HG02759 (cell line): Measurements from ENCODE around the gene KBTBD3.
A peak's percentile ranks its signal among the peaks of the same experiment; 100 is the strongest.

Source experiments
- ATAC-seq: cut with Tn5 transposase; IDR thresholded peaks from one replicate; pipeline ENCODE4 v1.9.1; 2021; ENCODE audit warnings: mild to moderate bottlenecking, moderate library complexity; ENCODE audit not compliant: unreplicated experiment

The KBTBD3 gene, protein sequence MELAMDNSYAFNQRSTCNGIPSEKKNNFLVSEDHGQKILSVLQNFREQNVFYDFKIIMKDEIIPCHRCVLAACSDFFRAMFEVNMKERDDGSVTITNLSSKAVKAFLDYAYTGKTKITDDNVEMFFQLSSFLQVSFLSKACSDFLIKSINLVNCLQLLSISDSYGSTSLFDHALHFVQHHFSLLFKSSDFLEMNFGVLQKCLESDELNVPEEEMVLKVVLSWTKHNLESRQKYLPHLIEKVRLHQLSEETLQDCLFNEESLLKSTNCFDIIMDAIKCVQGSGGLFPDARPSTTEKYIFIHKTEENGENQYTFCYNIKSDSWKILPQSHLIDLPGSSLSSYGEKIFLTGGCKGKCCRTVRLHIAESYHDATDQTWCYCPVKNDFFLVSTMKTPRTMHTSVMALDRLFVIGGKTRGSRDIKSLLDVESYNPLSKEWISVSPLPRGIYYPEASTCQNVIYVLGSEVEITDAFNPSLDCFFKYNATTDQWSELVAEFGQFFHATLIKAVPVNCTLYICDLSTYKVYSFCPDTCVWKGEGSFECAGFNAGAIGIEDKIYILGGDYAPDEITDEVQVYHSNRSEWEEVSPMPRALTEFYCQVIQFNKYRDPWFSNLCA

DNA sequence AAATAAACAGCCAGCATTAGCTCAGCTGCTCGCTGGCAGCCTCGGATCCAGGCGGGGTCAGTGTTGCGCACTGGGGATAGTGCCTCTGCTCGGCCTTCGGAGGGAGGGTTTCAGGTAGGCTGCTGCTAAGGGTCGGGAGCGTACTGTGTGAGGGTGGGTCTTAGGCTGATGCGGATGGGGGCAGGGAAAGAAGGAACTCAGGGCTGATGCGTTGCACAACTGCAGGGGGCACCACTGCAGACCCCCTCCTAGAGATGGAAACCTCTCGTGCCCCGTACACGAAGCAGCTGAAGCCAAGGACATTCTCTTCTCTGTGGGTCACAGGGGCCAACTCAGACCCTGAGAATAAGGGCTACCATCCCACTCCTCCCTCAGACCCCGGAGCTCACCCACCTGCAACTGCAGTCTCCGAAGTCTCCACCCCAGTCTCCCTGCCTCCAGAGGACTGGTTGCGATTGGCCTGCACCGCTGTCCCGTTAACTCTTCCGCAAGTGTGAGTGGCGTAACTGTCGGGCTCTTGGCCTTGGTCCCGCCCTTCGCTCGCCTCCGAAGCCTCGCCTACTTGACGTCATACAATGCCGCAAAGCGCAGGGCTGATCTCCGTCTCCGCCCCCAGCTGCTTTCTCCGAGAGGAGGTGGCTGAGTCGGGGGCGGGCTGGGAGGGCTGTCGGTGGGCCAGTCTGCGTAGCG, at the start of gene KBTBD3:
Gene KBTBD3 (minus strand): TSS at position 429 of the 690 bp plus-strand sequence. CDS start 18,250 bp downstream, outside the sequence.
- peak; percentile 94 for ATAC-seq

DNA sequence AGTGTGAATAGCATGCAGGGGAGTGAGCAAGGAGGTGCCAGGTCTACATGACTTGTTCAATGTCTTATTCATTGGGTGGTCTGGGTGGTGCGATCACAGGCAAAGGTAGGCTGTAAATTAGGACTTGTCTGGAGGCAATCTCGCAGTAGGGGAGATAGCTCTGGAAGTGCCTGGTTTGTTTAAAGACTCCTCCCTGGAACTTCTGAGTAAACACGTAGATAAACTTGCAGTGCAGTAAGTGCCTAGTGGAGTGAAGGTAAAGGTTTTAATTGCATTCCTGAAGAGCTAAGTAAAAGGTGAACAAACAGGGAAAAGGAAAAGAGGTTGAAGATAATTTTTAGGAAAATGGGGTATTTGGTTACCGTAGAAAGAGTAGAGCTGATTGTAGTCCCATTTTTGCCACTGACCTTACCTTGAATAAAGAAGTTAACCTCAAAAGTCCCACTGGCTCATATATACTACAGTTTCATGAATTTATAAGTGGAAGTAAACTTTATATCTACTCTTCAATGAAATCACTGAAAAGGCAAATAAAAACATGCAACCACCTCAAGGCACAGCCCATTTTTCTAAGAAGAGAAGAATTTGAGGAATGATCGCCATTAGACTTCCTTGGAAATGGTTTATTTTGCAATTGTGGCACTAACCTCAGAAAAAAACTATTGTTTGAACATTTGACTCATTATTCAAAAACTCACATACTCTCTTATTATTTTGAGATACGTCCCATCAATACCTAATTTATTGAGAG, 44.6 kb upstream of the KBTBD3 start:
- no peak for ATAC-seq

DNA sequence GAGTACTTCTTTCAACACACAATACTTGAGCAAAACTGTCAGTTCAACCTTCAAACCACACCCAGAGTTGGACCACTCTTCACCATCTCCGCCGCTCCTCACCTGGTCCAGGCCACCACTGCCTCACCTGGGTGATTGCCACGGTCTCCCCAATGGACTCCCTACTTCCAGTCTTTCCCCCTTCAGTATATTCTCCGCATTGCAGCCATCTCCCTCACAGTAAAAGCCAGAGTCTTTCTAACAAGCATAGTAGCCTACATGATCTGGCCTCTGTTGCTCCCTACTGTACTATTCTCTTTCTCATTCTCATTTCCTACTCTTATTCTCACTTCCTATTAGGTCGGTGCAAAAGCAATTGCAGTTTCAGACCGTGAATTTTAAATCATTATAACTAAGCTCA, 28.8 kb upstream of the KBTBD3 start:
- ATAC-seq = no peak

DNA sequence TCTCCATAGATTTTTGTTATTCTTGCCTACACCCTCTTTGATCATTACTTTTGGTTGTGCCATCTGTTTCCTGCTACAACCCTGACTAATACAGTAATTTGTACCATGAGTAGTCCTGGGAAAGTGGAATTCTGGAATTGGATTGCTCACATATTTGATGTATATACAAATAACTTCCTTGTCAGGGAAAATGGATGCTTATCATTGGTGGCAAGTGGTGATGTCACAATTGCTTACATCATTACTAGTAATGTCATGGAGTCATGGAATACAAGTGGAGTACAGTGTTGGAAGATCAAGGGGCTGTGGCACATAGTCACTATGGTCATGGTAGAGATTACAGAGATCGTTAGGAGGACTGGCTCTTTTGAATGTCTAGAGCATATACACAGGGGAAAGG, 24.7 kb upstream of the KBTBD3 start:
- no peak for ATAC-seq

DNA sequence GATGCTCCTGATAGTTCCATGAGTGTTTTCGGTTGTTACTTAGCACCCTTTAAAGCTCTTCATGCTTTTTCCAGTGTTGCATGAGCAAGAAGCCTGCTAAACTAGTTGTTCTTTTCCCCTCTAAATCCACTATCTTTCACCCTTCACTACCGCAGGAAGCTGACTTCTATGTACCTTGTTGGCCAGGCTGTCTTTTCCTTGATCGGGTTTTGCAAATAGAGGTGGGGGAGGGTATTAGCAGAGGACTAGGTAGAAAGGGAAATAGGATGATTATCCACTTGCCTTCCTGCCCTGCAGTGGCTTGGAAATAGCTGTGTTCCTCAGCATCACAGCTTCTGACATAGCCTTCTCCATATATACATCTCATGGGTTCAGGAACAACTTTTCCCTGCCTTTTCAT, 24.2 kb upstream of the KBTBD3 start:
- no peak for ATAC-seq

DNA sequence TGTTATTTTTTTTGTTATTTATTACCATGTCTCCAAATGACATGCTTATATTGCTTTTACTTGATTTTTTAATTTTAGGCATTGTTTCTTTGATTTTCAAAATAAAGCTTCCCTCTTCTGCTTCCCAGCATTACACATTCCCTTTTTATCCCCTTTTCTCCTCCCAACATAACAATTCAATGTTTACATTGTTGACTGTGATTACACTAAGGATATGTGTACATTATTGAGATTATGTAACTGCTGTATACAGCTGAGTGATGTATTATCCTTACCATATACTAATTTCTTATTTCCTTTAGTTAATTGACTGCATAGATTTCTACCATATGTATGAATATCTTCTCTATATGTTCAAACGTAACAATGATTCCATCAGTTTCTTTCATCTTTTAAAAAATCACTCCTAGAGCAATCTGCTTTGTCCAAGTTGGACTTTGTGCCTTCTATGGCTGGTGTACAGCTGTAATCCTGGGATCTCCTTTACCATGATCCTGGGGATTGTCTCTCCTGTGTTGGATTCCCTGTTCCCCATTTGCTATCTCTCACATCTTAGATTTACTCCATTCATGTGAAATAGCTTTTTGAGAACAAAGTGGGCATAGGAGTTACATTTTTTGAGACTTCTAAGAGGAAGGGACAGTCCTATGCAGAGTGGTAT, 21.9 kb upstream of the KBTBD3 start:
- no peak for ATAC-seq

DNA sequence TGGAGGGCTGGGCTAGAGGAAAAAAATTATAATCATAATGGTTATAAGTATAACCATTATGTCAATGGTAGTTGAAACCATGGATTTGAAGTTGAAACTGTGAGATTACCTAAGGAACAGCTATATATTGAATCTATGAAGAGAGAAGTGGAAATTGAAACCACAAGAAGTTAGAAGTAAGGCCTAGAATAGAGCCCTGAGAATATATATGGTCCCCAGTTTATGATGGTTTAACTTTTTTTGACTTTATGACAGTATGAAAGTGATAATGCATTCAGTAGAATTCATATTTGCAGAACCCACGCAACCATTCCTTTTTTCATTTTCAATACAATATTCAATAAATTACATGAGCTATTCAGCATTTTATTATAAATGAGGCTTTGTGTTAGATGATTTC, 15.3 kb upstream of the KBTBD3 start:
- ATAC-seq = no peak

DNA sequence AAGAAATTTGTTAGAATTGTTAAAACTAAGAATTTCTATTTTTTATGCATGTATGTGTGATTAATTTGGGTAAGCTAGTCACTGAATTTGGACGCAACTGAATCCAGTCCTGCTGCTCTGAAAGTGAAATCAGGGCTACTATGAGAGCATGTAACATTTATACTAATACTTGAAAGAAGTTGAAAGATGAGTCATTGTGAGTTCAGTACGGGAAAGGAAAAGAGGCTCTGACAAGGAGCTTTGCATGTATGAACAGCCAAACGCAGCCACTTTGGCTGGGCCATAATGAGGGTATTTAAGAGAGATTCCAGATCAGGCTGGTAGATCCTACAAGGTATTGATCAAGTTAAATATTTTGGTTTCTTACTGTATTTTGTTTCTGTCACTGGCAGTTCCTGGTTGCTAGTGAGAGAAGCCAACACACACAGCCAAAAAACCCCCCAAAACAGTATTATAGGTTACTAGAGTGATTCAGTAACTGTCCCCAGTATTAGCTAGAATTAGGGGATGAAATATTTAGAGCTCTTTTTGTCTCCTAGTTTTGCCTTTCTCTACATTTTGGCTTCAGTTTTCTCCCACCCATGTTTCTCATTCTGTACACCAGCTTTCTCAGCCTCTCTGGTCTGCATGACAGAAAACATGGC, 14.5 kb upstream of the KBTBD3 start:
- peak; percentile 95 for ATAC-seq

DNA sequence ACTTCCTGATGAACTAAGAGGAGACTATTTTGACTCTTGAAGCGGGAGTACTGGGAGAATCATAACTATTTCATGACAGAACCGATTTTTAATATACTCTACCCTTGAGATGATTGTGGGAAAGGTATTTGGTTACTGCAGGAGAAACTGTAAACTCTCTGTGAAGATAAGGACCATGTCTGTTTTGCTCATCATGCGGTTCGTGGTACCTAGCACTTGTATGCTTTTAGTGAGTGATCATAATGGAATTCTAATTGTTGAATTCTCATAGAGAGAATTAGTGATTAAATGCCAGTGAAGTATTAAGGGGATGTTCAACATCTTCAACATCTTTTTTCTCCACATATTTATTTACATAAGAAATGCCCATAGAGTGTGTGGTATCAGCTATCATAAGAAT, 11.7 kb upstream of the KBTBD3 start:
- ATAC-seq = no peak

DNA sequence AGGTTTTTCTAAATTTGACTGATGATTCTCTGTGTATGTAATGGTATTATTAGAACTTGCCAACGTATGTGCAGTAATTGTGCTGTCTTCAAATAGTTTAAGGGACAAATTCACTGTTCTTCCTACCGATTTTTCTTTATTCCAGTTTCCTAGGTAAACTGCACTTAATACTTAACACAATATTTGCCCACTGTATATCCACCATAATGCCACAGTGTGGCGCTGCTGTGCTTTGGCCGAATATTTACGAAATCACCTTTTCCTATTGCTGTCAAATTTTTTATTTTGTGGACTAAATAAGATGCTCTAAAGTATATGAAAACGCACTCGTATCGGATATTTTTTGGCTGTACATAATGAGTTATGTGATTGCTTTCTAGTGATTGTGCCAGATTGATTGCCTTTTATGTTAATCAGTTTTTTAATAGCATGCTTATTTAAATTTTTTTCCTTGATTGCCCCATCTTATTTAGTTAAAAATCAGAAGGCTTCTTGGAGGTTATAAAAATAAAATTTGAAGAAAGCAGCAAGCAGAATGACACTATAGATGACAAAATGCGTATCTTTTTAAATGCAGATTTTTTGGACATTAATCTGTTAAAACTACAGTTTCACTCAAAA, 10.8 kb upstream of the KBTBD3 start:
- no peak for ATAC-seq

DNA sequence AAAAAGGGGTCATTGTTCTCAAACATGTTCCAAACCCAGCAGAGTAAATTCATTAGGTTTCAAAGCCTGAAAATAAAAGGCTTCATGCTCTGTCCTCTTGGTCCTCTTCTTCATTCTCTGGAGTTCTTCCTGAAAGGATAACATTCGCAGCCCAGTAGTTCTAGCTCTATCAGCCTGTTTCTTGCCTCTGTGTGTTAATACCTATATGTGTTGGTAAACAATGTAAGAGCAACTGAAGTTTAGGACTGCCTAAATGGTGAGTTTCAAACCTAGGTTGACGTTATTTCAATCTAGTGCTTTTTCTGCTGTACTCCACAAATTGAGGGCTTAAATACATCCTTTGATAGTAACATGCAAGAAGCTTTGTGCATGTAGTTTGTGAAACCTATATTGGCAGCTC, 9.7 kb upstream of the KBTBD3 start:
- ATAC-seq = no peak

DNA sequence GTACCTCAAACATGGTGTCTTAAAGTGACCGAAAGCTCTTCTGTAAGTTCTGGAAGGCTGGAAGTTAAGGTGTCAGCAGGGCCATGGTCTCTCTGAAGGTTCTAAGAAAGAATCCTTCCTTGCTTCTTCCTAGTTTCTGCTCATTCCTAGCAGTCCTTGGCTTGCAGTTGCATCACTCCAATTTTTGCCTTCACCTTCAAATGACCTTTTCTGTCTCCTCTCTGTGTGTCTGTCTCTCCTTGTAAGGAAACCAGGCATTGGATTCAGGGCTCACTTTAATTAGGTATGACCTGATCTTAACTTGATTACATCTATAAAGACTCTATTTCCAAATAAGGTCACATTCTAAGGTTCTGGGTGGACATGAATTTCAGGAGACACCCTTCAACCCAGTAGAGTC, 9.0 kb upstream of the KBTBD3 start:
- no peak for ATAC-seq

DNA sequence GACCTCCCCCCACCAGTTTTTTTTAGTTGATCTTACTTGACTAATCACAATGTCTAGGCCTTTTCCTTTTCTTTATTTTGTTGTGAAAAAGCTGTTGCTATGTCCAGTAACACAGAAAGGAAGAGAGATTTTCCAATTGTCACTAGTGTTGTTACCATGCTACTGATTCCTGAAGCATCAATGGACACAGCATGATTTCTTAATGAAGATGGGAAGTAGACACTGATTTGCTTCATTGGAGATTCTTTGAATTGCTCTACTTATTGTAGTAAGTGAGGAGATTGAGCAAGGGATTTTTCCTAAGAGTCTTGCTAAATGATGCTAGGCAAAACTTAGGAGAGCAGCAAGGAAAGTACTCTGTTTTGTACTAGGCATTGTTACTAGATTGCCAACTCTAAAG, 4.9 kb upstream of the KBTBD3 start:
- no peak for ATAC-seq

DNA sequence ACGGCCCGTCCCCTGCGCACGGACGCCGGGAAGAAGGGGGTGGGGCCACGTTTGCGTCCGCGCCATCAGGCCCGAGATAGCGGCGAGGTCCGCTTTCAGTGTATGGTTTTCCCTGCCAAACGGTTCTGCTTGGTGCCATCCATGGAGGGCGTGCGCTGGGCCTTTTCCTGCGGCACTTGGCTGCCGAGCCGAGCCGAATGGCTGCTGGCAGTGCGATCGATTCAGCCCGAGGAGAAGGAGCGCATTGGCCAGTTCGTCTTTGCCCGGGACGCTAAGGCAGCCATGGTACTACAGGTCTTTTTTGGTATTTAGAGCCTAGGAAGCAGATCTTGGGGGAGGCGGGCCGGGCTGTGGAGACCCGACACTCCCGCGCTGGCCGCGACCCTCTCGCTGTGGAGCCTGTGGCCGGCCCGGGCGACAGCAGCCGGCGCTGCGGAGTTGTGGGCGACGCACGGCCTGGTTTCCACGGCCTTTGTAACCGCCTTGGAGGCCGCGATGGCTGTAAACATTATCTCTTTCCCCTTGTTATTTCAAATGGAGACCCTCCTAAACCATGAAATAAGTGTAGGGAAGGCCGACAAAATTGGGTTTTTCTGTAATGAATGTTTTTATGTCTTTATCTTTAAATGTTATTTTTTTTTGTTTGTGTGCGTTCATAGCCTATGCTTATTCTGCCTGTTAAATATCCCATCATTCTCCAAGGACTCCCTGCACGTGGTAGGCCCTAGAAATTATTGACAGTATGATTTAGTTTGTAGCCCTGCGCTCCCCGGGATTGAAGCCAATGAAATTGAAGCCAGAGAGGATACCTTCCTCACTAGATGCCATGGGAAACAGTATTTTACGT, 685 bp upstream of the KBTBD3 start, which contains the start of gene AASDHPPT:
Gene AASDHPPT (plus strand): TSS at position 54 of the 847 bp plus-strand sequence. CDS start 49 bp downstream, at position 103.
- ATAC-seq = peak; percentile 25

DNA sequence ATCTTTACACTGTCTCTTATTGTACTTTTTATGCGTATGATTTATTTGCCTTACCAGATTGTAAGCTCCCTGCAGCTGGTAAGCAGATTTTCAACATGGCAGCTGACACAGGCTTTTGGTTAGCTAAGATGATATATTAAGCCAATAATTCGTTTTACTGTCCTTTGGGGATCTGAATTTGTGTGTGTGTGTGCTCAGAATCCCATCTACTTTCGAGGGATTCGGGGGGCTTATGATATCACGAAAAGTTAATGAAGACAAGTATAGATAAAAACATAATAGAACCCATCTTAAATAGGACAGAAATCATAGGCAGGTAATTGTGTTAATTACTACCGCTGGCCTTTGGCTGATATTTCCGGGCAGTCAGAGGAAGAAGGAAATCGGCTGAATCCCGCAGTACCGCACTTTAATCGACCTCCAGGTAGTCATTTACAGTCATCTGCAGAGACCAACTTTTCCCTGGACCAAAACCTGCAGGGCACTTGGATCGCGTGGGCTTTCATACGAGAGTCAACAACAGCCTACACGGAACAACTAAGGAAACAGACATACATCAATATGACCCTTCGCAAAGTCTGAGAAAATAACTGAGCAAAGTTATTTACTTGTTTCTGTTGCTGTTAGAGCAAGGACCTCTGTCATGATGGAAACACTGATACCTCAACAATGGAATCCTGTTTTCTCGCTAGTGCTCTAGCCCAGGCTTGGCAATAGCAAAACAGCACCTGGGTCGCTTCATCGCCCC, 802 bp downstream of the KBTBD3 start:
- no peak for ATAC-seq

DNA sequence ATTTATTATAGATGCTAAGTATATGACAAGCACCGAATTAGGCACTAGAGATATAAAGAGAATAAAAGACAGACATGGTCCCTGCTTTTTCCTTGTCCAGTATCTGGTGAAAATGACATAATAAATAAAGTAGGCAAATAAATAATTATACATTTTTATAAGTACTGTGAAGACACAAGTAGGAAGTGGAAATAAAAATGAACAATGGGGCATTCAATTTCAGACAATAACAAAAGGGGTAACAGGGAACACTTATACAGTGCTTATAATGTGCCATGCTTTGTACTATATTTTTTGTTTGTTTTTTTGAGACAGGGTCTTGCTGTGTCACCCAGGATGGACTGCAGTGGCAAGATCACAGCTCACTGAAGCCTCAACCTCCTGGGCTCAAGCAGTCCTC, 4.3 kb downstream of the KBTBD3 start:
- no peak for ATAC-seq

DNA sequence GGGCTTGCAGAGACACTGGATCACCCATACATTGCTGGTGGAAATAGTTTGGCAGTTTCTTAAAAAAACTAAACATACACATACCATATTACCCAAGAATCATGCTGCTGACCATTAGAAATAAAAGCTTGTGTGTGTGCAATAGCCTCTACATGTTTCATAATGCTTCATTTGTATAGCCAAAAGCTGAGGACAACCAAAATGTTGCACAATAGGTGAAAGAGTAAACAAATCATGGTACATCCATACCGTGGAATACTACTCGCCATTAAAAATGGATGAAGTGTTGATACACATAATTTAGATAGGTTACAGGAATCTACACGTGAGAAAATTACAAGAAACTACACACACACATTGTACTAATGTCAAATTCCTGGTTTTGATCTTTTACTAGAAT, 6.5 kb downstream of the KBTBD3 start:
- ATAC-seq = no peak

DNA sequence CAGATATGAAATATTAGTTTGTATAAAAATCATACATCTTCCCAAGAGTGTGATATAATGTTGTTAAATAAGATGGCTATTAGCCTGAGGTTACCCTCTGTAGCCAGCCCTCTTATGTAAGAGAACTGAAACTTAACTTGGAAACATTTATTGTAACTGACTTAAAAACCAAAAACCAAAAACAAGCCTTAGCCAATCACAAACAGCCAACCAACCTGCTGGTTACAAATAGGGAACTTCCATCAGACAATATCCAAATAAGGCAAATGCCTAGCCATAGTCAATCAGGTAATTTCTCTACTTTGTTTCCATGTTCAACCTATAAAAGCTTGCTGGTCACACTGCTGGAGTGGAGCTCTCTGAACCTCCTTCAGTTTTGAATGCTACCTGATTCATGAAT, 14.1 kb downstream of the KBTBD3 start:
- ATAC-seq = peak; percentile 55
